Liver (tissue), 9 donors: Measurements from ENCODE around the gene ZDHHC5. TPM values are rescaled to one million over a fixed set of nuclear protein-coding genes. Genes with fewer than 3 reads are reported as not detected.
"Not testable (repeated sequence)": the region's sequence is repeated elsewhere in the genome, so short reads cannot be mapped to it uniquely, and the experiment has no call there.

Source experiments
- DNase-seq: peaks from one replicate; pipeline ENCODE4 v3.0.0-alpha.2; 2017; ENCODE audit warnings: low spot score
- H3K27ac ChIP-seq, 2 donors: one replicate each; pipeline ENCODE4 v1.7.0; 2013; ENCODE audit warnings: inconsistent platforms in 2 of 2, low read length in 2 of 2, control low read depth in 1 of 2, low read depth in 1 of 2, mild to moderate bottlenecking in 1 of 2
- H3K27me3 ChIP-seq, 4 donors: one replicate each; pipeline versions ENCODE4 v1.6.1 to v1.7.0; 2013; ENCODE audit warnings: low read length in 3 of 4, inconsistent platforms in 1 of 4, mild to moderate bottlenecking in 1 of 4, moderate library complexity in 1 of 4; ENCODE audit not compliant: control insufficient read depth in 4 of 4, insufficient read depth in 4 of 4
- H3K36me3 ChIP-seq, 4 donors: one replicate each; pipeline versions ENCODE4 v1.6.1 to v1.7.0; 2013; ENCODE audit warnings: low read length in 3 of 4, mild to moderate bottlenecking in 3 of 4, low read depth in 1 of 4, moderate library complexity in 1 of 4; ENCODE audit not compliant: control insufficient read depth in 4 of 4, insufficient read depth in 3 of 4
- H3K4me1 ChIP-seq, 4 donors: one replicate each; pipeline versions ENCODE4 v1.6.1 to v1.7.0; 2013; ENCODE audit warnings: low read length in 3 of 4, mild to moderate bottlenecking in 3 of 4, moderate library complexity in 1 of 4; ENCODE audit not compliant: control insufficient read depth in 4 of 4, insufficient read depth in 4 of 4
- H3K4me3 ChIP-seq, 3 donors: one replicate each; pipeline versions ENCODE4 v1.6.1 to v1.7.0; 2013; ENCODE audit warnings: low read length in 3 of 3, control low read depth in 1 of 3, low read depth in 1 of 3, mild to moderate bottlenecking in 1 of 3
- H3K9ac ChIP-seq, 2 donors: one replicate each; pipeline ENCODE4 v1.7.0; 2013; ENCODE audit warnings: low read length in 2 of 2, mild to moderate bottlenecking in 2 of 2, moderate library complexity in 2 of 2, control low read depth in 1 of 2, low read depth in 1 of 2
- H3K9me3 ChIP-seq, 4 donors: one replicate each; pipeline versions ENCODE4 v1.6.1 to v1.7.0; 2013; ENCODE audit warnings: low read length in 3 of 4; ENCODE audit not compliant: control insufficient read depth in 4 of 4
- EGR1 ChIP-seq, 2 donors: IDR thresholded peaks; 2 replicates each; pipeline ENCODE4 v1.6.1; 2016 to 2018; ENCODE audit warnings: antibody characterized with exemption in 2 of 2, low read depth in 2 of 2
- FOXA1 ChIP-seq: IDR thresholded peaks from 2 replicates; pipeline ENCODE4 v1.6.1; 2016; ENCODE audit warnings: antibody characterized with exemption
- FOXA2 ChIP-seq: IDR thresholded peaks from 2 replicates; pipeline ENCODE4 v1.6.1; 2016; ENCODE audit warnings: antibody characterized with exemption
- GABPA ChIP-seq, 2 donors: IDR thresholded peaks in 1 of 2; conservative IDR thresholded peaks in 1 of 2; 2 replicates each; pipeline ENCODE4 v1.6.1; 2016; ENCODE audit warnings: antibody characterized with exemption in 2 of 2, mild to moderate bottlenecking in 1 of 2, moderate library complexity in 1 of 2
- HNF4A ChIP-seq, 2 donors: conservative IDR thresholded peaks; 2 replicates each; pipeline ENCODE4 v1.6.1; 2016; ENCODE audit warnings: antibody characterized with exemption in 2 of 2, mild to moderate bottlenecking in 2 of 2
- JUND ChIP-seq, 2 donors: IDR thresholded peaks; 2 replicates each; pipeline ENCODE4 v1.6.1; 2016; ENCODE audit warnings: antibody characterized with exemption in 2 of 2
- NR2F2 ChIP-seq: IDR thresholded peaks from 2 replicates; pipeline ENCODE4 v1.6.1; 2016; ENCODE audit warnings: antibody characterized with exemption
- RAD21 ChIP-seq, 2 donors: IDR thresholded peaks; 2 replicates each; pipeline ENCODE4 v1.6.1; 2016; ENCODE audit warnings: antibody characterized with exemption in 2 of 2, mild to moderate bottlenecking in 2 of 2
- RXRA ChIP-seq, 2 donors: IDR thresholded peaks; 2 replicates each; pipeline ENCODE4 v1.6.1; 2017 to 2018; ENCODE audit warnings: antibody characterized with exemption in 2 of 2, mild to moderate bottlenecking in 1 of 2
- SP1 ChIP-seq: IDR thresholded peaks from 2 replicates; pipeline ENCODE4 v1.6.1; 2018; ENCODE audit warnings: antibody characterized with exemption, mild to moderate bottlenecking
- TAF1 ChIP-seq: conservative IDR thresholded peaks from 2 replicates; pipeline ENCODE4 v1.6.1; 2016; ENCODE audit warnings: antibody characterized with exemption, mild to moderate bottlenecking
- YY1 ChIP-seq: IDR thresholded peaks from 2 replicates; pipeline ENCODE4 v1.6.1; 2016; ENCODE audit warnings: antibody characterized with exemption, mild to moderate bottlenecking
- WGBS: extraction: QIAGEN DNeasy Blood & Tissue Kit; methylation state at CpG from one replicate; pipeline ENCODE4 v1.1.7; 2013; 5-methylcytosine and 5-hydroxymethylcytosine counted together
- polyA plus RNA-seq, 2 donors: library from polyadenylated mRNA; stranded (reverse) in 1 of 2; unstranded in 1 of 2; fragments of 200-250 nt in 1 of 2; fragments of >200 nt in 1 of 2; fragmentation: Nextera tagmentation in 1 of 2; extraction: Ambion mirVana in 1 of 2; gene quantifications; one replicate each; pipeline versions ENCODE4 v1.2.1 to v1.2.3, GENCODE V29; 2013 to 2015
- total RNA-seq, 2 donors: library from RNA; depleted of rRNA; stranded (reverse); fragments of >200 nt; gene quantifications; one replicate each; pipeline ENCODE4 v1.2.3, GENCODE V29; 2014
- TF ChIP-seq, protein P1 (sequence below): IDR thresholded peaks from 2 replicates; pipeline ENCODE4 v1.6.1; 2016; ENCODE audit warnings: antibody characterized with exemption, mild to moderate bottlenecking
- TF ChIP-seq, protein P2 (sequence below): IDR thresholded peaks from 2 replicates; pipeline ENCODE4 v1.6.1; 2016; ENCODE audit warnings: antibody characterized with exemption
- TF ChIP-seq, protein P3 (sequence below): IDR thresholded peaks from 2 replicates; pipeline ENCODE4 v1.6.1; 2016; ENCODE audit warnings: antibody characterized with exemption
- TF ChIP-seq, protein P4 (sequence below): IDR thresholded peaks from 2 replicates; pipeline ENCODE4 v1.6.1; 2016; ENCODE audit warnings: antibody characterized with exemption
- TF ChIP-seq, protein P5 (sequence below): fragments of 150-350 bp; IDR thresholded peaks from 2 replicates; pipeline ENCODE4 v1.5.1; 2017; ENCODE audit warnings: improper control_type of control experiment, low read depth, low read length; ENCODE audit not compliant: missing input control
- donor health status: healthy.
- donor health status: healthy.
- donor health status: healthy.
- donor health status: healthy.
- donor health status: healthy.

ZDHHC5 gene
- total and polyA plus RNA-seq, 4 donors, result 7.2 to 31.4 (median 26.1) TPM

DNA sequence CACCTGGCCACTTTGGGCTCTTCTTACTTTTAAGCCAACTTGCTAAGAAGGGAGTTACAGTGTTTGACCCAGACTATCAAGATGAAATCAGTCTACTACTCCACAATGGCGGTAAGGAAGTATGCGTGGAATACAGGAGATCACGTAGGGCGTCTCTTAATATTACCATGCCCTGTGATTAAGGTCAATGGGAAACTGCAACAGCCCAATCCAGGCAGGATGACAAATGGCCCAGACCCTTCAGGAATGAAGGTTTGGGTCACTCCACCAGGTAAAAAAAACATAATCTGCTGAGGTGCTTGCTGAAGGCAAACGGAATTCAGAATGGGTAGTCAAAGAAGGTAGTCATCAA, 17.2 kb upstream of the ZDHHC5 start (continued):
- TF ChIP-seq, protein P1, sequence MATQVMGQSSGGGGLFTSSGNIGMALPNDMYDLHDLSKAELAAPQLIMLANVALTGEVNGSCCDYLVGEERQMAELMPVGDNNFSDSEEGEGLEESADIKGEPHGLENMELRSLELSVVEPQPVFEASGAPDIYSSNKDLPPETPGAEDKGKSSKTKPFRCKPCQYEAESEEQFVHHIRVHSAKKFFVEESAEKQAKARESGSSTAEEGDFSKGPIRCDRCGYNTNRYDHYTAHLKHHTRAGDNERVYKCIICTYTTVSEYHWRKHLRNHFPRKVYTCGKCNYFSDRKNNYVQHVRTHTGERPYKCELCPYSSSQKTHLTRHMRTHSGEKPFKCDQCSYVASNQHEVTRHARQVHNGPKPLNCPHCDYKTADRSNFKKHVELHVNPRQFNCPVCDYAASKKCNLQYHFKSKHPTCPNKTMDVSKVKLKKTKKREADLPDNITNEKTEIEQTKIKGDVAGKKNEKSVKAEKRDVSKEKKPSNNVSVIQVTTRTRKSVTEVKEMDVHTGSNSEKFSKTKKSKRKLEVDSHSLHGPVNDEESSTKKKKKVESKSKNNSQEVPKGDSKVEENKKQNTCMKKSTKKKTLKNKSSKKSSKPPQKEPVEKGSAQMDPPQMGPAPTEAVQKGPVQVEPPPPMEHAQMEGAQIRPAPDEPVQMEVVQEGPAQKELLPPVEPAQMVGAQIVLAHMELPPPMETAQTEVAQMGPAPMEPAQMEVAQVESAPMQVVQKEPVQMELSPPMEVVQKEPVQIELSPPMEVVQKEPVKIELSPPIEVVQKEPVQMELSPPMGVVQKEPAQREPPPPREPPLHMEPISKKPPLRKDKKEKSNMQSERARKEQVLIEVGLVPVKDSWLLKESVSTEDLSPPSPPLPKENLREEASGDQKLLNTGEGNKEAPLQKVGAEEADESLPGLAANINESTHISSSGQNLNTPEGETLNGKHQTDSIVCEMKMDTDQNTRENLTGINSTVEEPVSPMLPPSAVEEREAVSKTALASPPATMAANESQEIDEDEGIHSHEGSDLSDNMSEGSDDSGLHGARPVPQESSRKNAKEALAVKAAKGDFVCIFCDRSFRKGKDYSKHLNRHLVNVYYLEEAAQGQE, result no peak
- TF ChIP-seq, protein P2, sequence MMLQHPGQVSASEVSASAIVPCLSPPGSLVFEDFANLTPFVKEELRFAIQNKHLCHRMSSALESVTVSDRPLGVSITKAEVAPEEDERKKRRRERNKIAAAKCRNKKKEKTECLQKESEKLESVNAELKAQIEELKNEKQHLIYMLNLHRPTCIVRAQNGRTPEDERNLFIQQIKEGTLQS, result no peak
- TF ChIP-seq FOXA2, result no peak
- no peak for TF ChIP-seq YY1

DNA sequence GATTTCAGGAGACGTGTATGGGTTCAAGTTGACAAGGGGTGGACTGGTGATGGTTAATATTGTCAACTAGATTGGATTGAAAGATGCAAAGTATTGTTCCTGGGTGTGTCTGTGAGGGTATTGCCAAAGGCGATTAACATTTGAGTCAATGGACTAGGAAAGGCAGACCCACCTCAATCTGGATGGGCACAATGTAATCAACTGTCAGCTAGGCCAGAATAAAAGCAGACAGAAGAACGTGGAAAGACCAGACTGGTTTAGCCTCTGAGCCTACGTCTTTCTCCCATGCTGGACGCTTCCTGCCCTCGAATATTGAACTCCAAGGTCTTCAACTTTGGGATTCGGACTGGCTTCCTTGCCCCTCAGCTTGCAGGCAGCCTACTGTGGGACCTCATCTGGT, 16.5 kb upstream of the ZDHHC5 start:
- peaks cover 0 to 7% (median 1%) of the 10 kb centered on the region in 4 donors for H3K27me3 ChIP-seq
- H3K27ac ChIP-seq, result no peak overlapping the region
- H3K9ac ChIP-seq, result no peak overlapping the region
- TF ChIP-seq NR2F2 (no peak), RXRA (IDR thresholded peaks at IDR 0.05) (no peak), JUND (IDR thresholded peaks at IDR 0.05) (no peak), FOXA1 (no peak), EGR1 (IDR thresholded peaks at IDR 0.05; ENCODE audit: low read depth in 2 of 2) (no peak), HNF4A (conservative IDR thresholded peaks at IDR 0.05) (no peak), TAF1 (no peak), GABPA (IDR thresholded peaks at IDR 0.05 in 1 of 2, conservative IDR thresholded peaks at IDR 0.05 in 1 of 2) (no peak), YY1 (no peak), FOXA2 (no peak), RAD21 (IDR thresholded peaks at IDR 0.05) (no peak), SP1 (no peak)
- TF ChIP-seq, protein P2, result no peak
- TF ChIP-seq, protein P3, sequence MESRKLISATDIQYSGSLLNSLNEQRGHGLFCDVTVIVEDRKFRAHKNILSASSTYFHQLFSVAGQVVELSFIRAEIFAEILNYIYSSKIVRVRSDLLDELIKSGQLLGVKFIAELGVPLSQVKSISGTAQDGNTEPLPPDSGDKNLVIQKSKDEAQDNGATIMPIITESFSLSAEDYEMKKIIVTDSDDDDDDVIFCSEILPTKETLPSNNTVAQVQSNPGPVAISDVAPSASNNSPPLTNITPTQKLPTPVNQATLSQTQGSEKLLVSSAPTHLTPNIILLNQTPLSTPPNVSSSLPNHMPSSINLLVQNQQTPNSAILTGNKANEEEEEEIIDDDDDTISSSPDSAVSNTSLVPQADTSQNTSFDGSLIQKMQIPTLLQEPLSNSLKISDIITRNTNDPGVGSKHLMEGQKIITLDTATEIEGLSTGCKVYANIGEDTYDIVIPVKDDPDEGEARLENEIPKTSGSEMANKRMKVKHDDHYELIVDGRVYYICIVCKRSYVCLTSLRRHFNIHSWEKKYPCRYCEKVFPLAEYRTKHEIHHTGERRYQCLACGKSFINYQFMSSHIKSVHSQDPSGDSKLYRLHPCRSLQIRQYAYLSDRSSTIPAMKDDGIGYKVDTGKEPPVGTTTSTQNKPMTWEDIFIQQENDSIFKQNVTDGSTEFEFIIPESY, result no peak
- TF ChIP-seq, protein P4, sequence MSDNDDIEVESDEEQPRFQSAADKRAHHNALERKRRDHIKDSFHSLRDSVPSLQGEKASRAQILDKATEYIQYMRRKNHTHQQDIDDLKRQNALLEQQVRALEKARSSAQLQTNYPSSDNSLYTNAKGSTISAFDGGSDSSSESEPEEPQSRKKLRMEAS, result no peak
- TF ChIP-seq, protein P1, result no peak
- TF ChIP-seq, protein P5, sequence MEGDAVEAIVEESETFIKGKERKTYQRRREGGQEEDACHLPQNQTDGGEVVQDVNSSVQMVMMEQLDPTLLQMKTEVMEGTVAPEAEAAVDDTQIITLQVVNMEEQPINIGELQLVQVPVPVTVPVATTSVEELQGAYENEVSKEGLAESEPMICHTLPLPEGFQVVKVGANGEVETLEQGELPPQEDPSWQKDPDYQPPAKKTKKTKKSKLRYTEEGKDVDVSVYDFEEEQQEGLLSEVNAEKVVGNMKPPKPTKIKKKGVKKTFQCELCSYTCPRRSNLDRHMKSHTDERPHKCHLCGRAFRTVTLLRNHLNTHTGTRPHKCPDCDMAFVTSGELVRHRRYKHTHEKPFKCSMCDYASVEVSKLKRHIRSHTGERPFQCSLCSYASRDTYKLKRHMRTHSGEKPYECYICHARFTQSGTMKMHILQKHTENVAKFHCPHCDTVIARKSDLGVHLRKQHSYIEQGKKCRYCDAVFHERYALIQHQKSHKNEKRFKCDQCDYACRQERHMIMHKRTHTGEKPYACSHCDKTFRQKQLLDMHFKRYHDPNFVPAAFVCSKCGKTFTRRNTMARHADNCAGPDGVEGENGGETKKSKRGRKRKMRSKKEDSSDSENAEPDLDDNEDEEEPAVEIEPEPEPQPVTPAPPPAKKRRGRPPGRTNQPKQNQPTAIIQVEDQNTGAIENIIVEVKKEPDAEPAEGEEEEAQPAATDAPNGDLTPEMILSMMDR, result no peak
- H3K4me3 ChIP-seq, result no peak overlapping the region
- DNase-seq, result no peak
- no peaks in the 10 kb centered on the region for H3K36me3 ChIP-seq
- WGBS, result 84% methylated on average over 7 of the region's 7 CpGs
- H3K9me3 ChIP-seq, result no peaks in the 10 kb centered on the region
- peaks cover 0 to 9% (median 1%) of the 10 kb centered on the region in 4 donors for H3K4me1 ChIP-seq

DNA sequence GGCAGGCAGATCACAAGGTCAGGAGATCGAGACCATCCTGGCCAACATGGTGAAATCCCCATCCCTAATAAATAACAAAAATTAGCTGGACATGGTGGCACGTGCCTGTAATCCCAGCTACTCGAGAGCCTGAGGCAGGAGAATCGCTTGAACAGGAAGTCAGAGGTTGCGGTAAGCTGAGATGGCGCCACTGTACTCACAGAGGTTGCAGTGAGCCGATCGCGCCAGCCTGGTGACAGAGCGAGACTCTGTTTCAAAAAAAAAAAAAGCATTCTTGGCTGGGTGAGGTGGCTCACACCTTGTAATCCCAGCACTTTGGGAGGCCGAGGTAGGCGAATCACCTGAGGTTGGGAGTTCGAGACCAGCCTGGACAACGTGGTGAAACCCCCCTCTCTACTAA, 15.7 kb upstream of the ZDHHC5 start:
- H3K27ac ChIP-seq, DNase-seq, H3K4me3 ChIP-seq, H3K27me3 ChIP-seq, H3K9me3 ChIP-seq, H3K9ac ChIP-seq, H3K36me3 ChIP-seq: not testable (repeated sequence)
- peaks cover 0 to 15% (median 2%) of the 10 kb centered on the region in 4 donors for H3K4me1 ChIP-seq
- WGBS, result 84% methylated on average over 14 of the region's 14 CpGs
